HCT116 (cell line): ENCODE results near the gene CADPS. TPM values are rescaled to one million over a fixed set of nuclear protein-coding genes. Genes with fewer than 3 reads are reported as not detected.

ENCODE experiments used
- ATAC-seq: fragments of 200-7000 bp; cut with Tn5 transposase; 2 replicates; pipeline ENCODE4 v1.9.1; 2020; ENCODE audit warnings: mild to moderate bottlenecking, moderate library complexity
- BruUV-seq: library from RNA; stranded (reverse); fragments of 400-500 nt; replicated peaks from 2 replicates; lab custom pipeline; 2021; lab: Mats Ljungman, UMichigan
- CTCF ChIA-PET: fragments of 300-600 bp; sonication (Branson Sonifier 250); formaldehyde crosslinking; loops from one replicate; lab custom pipeline; 2021; ENCODE audit warnings: antibody characterized with exemption; lab: Charles Lee
- POLR2A ChIA-PET: fragments of 300-600, 350-600 bp; sonication (Branson Sonifier 250); formaldehyde crosslinking; loops from one replicate; lab custom pipeline; 2021; ENCODE audit warnings: antibody characterized with exemption; lab: Charles Lee
- RAD21 ChIA-PET, 2 experiments: fragments of 300-600 bp; sonication (Branson Sonifier 250); formaldehyde crosslinking; loops; one replicate each; lab custom pipeline; 2023; ENCODE audit warnings: low total read pairs in 2 of 2; ENCODE audit not compliant: uncharacterized antibody in 2 of 2, unreplicated experiment in 2 of 2, low non-redundant PET in 1 of 2; lab: Charles Lee
- DNase-seq: peaks from one replicate; pipeline ENCODE4 v3.0.0-alpha.2; 2010; ENCODE audit warnings: low read depth, low spot score
- H2AFZ ChIP-seq: fragments of 200-600 bp; shearing (Covaris generic), sonication (generic); 2 replicates; pipeline ENCODE4 v1.6.1; 2017; ENCODE audit warnings: low read depth, mixed run types, mixed read lengths, antibody characterized with exemption, low read length; ENCODE audit not compliant: poor library complexity, severe bottlenecking
- H3K27ac ChIP-seq: 2 replicates; pipeline ENCODE4 v1.5.1; 2012; ENCODE audit warnings: low read depth, low read length
- H3K27me3 ChIP-seq: fragments of 200-600 bp; sonication (generic); 2 replicates; pipeline ENCODE4 v1.6.1; 2016; ENCODE audit warnings: mixed run types, low read length, mixed read lengths; ENCODE audit not compliant: insufficient read depth
- H3K36me3 ChIP-seq, 2 experiments: fragments of 200-500 bp in 1 of 2; fragments of 200-600 bp in 1 of 2; sonication (Bioruptor generic) in 1 of 2; sonication (generic) in 1 of 2; 2 replicates each; pipeline versions ENCODE4 v1.5.1 to v1.6.1; 2014 to 2016; ENCODE audit warnings: low read length in 2 of 2, inconsistent platforms in 1 of 2, mixed read lengths in 1 of 2, mixed run types in 1 of 2; ENCODE audit not compliant: insufficient read depth in 2 of 2, control insufficient read depth in 1 of 2
- H3K4me1 ChIP-seq, 2 experiments: fragments of 200-600 bp in 1 of 2; sonication (generic) in 1 of 2; 2 replicates each; pipeline versions ENCODE4 v1.5.1 to v1.6.1; 2012 to 2017; ENCODE audit warnings: low read length in 2 of 2, inconsistent platforms in 1 of 2, mild to moderate bottlenecking in 1 of 2, mixed read lengths in 1 of 2, mixed run types in 1 of 2, moderate library complexity in 1 of 2; ENCODE audit not compliant: insufficient read depth in 2 of 2, control insufficient read depth in 1 of 2
- H3K4me2 ChIP-seq: fragments of 200-600 bp; sonication (generic); 2 replicates; pipeline ENCODE4 v1.6.1; 2017; ENCODE audit warnings: mixed run types, low read length, mixed read lengths
- H3K4me3 ChIP-seq, 2 experiments: fragments of 200-600 bp in 1 of 2; sonication (generic) in 1 of 2; replicated peaks in 1 of 2; 2 replicates each; pipeline ENCODE4 v1.5.1; 2011 to 2016; ENCODE audit warnings: low read length in 2 of 2, control low read depth in 1 of 2, low read depth in 1 of 2, mild to moderate bottlenecking in 1 of 2, mixed read lengths in 1 of 2, mixed run types in 1 of 2
- H3K79me2 ChIP-seq: fragments of 200-600 bp; sonication (generic); 2 replicates; pipeline ENCODE4 v1.6.1; 2017; ENCODE audit warnings: mild to moderate bottlenecking, mixed run types, low read length, moderate library complexity, mixed read lengths; ENCODE audit not compliant: insufficient read depth
- H3K9ac ChIP-seq: fragments of 200-600 bp; sonication (generic); 2 replicates; pipeline ENCODE4 v1.6.1; 2016; ENCODE audit warnings: low read length, mixed read lengths
- H3K9me2 ChIP-seq: fragments of 200-600 bp; sonication (generic), shearing (Covaris generic); 2 replicates; pipeline ENCODE4 v1.6.1; 2017; ENCODE audit warnings: mixed run types, mild to moderate bottlenecking, moderate library complexity; ENCODE audit not compliant: insufficient read depth
- H3K9me3 ChIP-seq, 2 experiments: fragments of 200-500 bp in 1 of 2; fragments of 200-600 bp in 1 of 2; sonication (Bioruptor generic) in 1 of 2; sonication (generic) in 1 of 2; 2 replicates each; pipeline ENCODE4 v1.6.1; 2014 to 2017; ENCODE audit warnings: low read length in 2 of 2, mixed read lengths in 2 of 2, inconsistent platforms in 1 of 2, low read depth in 1 of 2, mild to moderate bottlenecking in 1 of 2, mixed run types in 1 of 2, moderate library complexity in 1 of 2; ENCODE audit not compliant: control insufficient read depth in 1 of 2, insufficient read depth in 1 of 2
- H4K20me1 ChIP-seq: fragments of 200-600 bp; sonication (generic), shearing (Covaris generic); 2 replicates; pipeline ENCODE4 v1.6.1; 2017; ENCODE audit warnings: mixed run types, mild to moderate bottlenecking, moderate library complexity; ENCODE audit not compliant: insufficient read depth
- CBX3 ChIP-seq: IDR thresholded peaks from 2 replicates; pipeline ENCODE4 v1.6.1; 2012; ENCODE audit warnings: low read depth
- ELF1 ChIP-seq: IDR thresholded peaks from 2 replicates; pipeline ENCODE4 v1.6.1; 2012; ENCODE audit warnings: low read depth, borderline replicate concordance
- JUND ChIP-seq: IDR thresholded peaks from 2 replicates; pipeline ENCODE4 v1.6.1; 2012
- POLR2AphosphoS5 ChIP-seq: IDR thresholded peaks from 2 replicates; pipeline ENCODE4 v1.6.1; 2011; ENCODE audit warnings: mild to moderate bottlenecking, low read depth, low read length, moderate library complexity
- RAD21 ChIP-seq: IDR thresholded peaks from 2 replicates; pipeline ENCODE4 v1.6.1; 2012; ENCODE audit warnings: low read depth, mild to moderate bottlenecking
- ZFX ChIP-seq: fragments of 450-650 bp; IDR thresholded peaks from 2 replicates; pipeline ENCODE4 v1.6.1; 2017
- ZNF274 ChIP-seq: fragments of 200-500 bp; sonication (Bioruptor generic); IDR thresholded peaks from 2 replicates; pipeline ENCODE4 v1.6.1; 2014; ENCODE audit warnings: mild to moderate bottlenecking, low read depth, low read length, inconsistent platforms
- intact Hi-C: fragments of 100-400 bp; cut with micrococcal nuclease; formaldehyde crosslinking; loops from 2 replicates; pipeline ENCODE4 v1.10.0; 2022
- total RNA-seq: library from RNA; stranded (reverse); gene quantifications from one replicate; pipeline ENCODE4 v1.2.1, GENCODE V29; 2021; ENCODE audit not compliant: unreplicated experiment
- TF ChIP-seq, protein P1 (sequence below): IDR thresholded peaks from 2 replicates; pipeline ENCODE4 v1.6.1; 2012; ENCODE audit warnings: low read depth
- TF ChIP-seq, protein P2 (sequence below): IDR thresholded peaks from 2 replicates; pipeline ENCODE4 v1.6.1; 2011; ENCODE audit warnings: mild to moderate bottlenecking, low read length, moderate library complexity; ENCODE audit not compliant: insufficient replicate concordance; ENCODE audit errors: extremely low read depth
- TF ChIP-seq, protein P3 (sequence below), 3 experiments: fragments of 200-600 bp in 1 of 3; sonication (generic) in 1 of 3; IDR thresholded peaks in 2 of 3; conservative IDR thresholded peaks in 1 of 3; 2 replicates each; pipeline ENCODE4 v1.5.1; 2012 to 2017; ENCODE audit warnings: low read depth in 2 of 3, low read length in 2 of 3, antibody characterized with exemption in 1 of 3, borderline replicate concordance in 1 of 3, control low read depth in 1 of 3, mild to moderate bottlenecking in 1 of 3, mixed read lengths in 1 of 3, mixed run types in 1 of 3, moderate library complexity in 1 of 3; ENCODE audit not compliant: insufficient read depth in 1 of 3

The CADPS gene
- total RNA-seq, 1 experiment from 2014 or later: not detected

DNA sequence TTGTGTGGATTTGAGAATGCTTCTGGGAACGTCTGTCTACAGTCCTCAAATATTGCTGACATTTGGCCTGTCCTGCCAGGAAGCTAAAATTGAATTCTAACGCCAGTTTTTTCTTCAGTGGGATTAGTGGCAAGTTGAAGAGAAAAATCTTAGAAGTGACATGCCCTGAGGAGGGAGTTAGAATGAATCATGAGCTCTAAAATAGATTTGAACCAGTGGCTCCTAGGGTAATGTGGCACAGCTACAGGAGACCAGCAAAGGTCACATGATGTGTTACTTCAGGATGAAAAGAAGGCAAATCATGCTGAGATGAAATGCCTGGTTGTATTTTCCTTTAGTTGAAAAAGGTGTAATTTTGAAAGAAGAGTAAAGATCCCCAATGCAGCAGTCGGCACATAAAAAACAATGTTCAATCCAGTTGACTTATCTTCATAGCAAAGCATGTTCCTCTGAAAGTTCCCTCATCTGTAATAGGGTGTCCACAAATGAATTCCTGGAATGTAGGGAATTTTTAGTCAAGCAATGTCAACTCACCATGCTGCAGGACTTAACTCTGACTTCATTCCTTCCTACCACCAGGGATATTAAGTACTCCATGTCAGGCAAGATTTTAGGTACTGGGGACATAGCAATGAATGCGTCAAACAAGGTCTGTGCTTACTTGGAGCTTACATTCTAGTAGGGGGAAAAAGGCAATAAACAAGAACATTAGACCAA is 171.6 kb downstream of the CADPS start:
- DNase-seq (no peak), ATAC-seq (no peak)
- Histone ChIP-seq H3K9me2 (no peaks in the 10 kb centered on the region), H3K27ac (no peak overlapping the region), H3K9me3 (no peaks in the 10 kb centered on the region), H2AFZ (no peak overlapping the region), H3K4me3 (no peak overlapping the region), H3K4me1 (no peaks in the 10 kb centered on the region), H3K9ac (no peak overlapping the region), H3K36me3 (no peaks in the 10 kb centered on the region), H3K79me2 (no peaks in the 10 kb centered on the region), H3K4me2 (no peak overlapping the region), H3K27me3 (peaks cover 16% of the 10 kb centered on the region), H4K20me1 (no peaks in the 10 kb centered on the region)
- RAD21 ChIA-PET: no interaction called here
- TF ChIP-seq ZNF274 (no peak), JUND (no peak), ELF1 (no peak), ZFX (no peak), CBX3 (no peak)
- BruUV-seq: no TSS peak
- CTCF ChIA-PET: no interaction called here
- POLR2A ChIA-PET: no interaction called here
- intact Hi-C loops: no loop called here

DNA sequence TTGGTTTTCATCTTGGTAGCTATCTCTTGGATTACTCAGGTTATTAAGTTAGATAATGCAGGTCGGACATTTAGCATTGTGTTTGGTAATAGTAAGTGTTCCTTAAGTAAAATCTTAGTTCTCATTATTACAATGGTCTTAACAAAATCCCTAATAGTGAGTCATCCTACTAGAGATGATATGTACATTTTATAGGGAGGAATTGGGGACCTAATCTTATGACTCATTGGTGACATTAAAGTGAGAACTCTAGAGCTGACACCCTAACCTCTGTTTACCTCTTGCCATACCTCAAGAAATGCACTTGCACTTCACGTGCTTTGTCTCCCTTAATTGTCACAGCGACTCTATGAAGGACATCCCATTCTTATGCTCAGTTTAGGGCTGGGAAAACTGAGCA is 174.9 kb downstream of the CADPS start:
- no TSS peak for BruUV-seq
- no peaks in the 10 kb centered on the region for H3K9me2 ChIP-seq
- ChIA-PET POLR2A (no interaction called here), CTCF (no interaction called here), RAD21 (no interaction called here)
- H3K9me3 ChIP-seq: no peaks in the 10 kb centered on the region
- peaks cover 5% of the 10 kb centered on the region; the same call in 1 of the 2 replicates for H3K27me3 ChIP-seq
- H3K9ac ChIP-seq: no peak overlapping the region
- intact Hi-C loops: no loop called here
- H4K20me1 ChIP-seq: no peaks in the 10 kb centered on the region
- no peak overlapping the region for H3K4me2 ChIP-seq
- no peak overlapping the region for H2AFZ ChIP-seq
- H3K36me3 ChIP-seq: no peaks in the 10 kb centered on the region
- DNase-seq (no peak), ATAC-seq (no peak)
- TF ChIP-seq ELF1 (no peak), ZFX (no peak), POLR2AphosphoS5 (no peak), JUND (no peak), RAD21 (no peak), CBX3 (no peak)
- TF ChIP-seq, protein P1, sequence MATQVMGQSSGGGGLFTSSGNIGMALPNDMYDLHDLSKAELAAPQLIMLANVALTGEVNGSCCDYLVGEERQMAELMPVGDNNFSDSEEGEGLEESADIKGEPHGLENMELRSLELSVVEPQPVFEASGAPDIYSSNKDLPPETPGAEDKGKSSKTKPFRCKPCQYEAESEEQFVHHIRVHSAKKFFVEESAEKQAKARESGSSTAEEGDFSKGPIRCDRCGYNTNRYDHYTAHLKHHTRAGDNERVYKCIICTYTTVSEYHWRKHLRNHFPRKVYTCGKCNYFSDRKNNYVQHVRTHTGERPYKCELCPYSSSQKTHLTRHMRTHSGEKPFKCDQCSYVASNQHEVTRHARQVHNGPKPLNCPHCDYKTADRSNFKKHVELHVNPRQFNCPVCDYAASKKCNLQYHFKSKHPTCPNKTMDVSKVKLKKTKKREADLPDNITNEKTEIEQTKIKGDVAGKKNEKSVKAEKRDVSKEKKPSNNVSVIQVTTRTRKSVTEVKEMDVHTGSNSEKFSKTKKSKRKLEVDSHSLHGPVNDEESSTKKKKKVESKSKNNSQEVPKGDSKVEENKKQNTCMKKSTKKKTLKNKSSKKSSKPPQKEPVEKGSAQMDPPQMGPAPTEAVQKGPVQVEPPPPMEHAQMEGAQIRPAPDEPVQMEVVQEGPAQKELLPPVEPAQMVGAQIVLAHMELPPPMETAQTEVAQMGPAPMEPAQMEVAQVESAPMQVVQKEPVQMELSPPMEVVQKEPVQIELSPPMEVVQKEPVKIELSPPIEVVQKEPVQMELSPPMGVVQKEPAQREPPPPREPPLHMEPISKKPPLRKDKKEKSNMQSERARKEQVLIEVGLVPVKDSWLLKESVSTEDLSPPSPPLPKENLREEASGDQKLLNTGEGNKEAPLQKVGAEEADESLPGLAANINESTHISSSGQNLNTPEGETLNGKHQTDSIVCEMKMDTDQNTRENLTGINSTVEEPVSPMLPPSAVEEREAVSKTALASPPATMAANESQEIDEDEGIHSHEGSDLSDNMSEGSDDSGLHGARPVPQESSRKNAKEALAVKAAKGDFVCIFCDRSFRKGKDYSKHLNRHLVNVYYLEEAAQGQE: no peak
- TF ChIP-seq, protein P2, sequence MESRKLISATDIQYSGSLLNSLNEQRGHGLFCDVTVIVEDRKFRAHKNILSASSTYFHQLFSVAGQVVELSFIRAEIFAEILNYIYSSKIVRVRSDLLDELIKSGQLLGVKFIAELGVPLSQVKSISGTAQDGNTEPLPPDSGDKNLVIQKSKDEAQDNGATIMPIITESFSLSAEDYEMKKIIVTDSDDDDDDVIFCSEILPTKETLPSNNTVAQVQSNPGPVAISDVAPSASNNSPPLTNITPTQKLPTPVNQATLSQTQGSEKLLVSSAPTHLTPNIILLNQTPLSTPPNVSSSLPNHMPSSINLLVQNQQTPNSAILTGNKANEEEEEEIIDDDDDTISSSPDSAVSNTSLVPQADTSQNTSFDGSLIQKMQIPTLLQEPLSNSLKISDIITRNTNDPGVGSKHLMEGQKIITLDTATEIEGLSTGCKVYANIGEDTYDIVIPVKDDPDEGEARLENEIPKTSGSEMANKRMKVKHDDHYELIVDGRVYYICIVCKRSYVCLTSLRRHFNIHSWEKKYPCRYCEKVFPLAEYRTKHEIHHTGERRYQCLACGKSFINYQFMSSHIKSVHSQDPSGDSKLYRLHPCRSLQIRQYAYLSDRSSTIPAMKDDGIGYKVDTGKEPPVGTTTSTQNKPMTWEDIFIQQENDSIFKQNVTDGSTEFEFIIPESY: no peak
- TF ChIP-seq, protein P3, sequence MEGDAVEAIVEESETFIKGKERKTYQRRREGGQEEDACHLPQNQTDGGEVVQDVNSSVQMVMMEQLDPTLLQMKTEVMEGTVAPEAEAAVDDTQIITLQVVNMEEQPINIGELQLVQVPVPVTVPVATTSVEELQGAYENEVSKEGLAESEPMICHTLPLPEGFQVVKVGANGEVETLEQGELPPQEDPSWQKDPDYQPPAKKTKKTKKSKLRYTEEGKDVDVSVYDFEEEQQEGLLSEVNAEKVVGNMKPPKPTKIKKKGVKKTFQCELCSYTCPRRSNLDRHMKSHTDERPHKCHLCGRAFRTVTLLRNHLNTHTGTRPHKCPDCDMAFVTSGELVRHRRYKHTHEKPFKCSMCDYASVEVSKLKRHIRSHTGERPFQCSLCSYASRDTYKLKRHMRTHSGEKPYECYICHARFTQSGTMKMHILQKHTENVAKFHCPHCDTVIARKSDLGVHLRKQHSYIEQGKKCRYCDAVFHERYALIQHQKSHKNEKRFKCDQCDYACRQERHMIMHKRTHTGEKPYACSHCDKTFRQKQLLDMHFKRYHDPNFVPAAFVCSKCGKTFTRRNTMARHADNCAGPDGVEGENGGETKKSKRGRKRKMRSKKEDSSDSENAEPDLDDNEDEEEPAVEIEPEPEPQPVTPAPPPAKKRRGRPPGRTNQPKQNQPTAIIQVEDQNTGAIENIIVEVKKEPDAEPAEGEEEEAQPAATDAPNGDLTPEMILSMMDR (IDR thresholded peaks at IDR 0.05 in 2 of 3, conservative IDR thresholded peaks at IDR 0.05 in 1 of 3; ENCODE audit: borderline replicate concordance in 1 of 3, insufficient read depth in 1 of 3, low read depth in 2 of 3, low read length in 2 of 3): no peak
- H3K4me1 ChIP-seq: no peaks in the 10 kb centered on the region
- H3K4me3 ChIP-seq: no peak overlapping the region
- H3K79me2 ChIP-seq: no peaks in the 10 kb centered on the region
- no peak overlapping the region for H3K27ac ChIP-seq
